RKO (cell line): Measurements from ENCODE around the gene AK1.
"Not testable (repeated sequence)": the region's sequence is repeated elsewhere in the genome, so short reads cannot be mapped to it uniquely, and the experiment has no call there.

Experiments
- DNase-seq: peaks from one replicate; pipeline ENCODE4 v3.0.0-alpha.2; 2016; ENCODE audit warnings: low spot score

The AK1 gene

DNA sequence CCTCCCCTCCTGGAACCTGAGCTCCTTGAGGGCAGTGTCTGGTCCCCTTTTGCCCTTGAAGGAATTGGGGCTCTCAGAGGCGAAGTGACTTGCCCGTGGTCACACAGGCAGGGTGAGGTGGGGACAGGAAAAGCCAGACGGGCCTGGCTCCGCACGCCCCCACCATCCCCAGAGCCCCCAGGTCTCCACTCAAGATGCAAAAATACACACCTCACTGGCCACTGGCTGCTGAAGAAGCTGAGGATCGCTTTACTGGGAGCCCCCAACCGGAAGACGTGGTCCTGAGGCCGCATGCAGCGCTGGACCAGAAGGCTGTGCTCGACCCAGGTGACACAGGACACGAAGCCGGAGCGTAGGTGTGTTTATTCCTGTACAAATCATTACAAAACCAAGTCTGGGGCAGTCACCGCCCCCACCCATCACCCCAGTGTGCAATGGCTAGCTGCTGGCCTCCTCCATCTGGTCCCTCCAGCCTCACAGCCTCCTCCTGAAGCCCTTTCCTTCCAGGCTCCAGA, 7.6 kb upstream of the AK1 start:
- DNase-seq: no peak

DNA sequence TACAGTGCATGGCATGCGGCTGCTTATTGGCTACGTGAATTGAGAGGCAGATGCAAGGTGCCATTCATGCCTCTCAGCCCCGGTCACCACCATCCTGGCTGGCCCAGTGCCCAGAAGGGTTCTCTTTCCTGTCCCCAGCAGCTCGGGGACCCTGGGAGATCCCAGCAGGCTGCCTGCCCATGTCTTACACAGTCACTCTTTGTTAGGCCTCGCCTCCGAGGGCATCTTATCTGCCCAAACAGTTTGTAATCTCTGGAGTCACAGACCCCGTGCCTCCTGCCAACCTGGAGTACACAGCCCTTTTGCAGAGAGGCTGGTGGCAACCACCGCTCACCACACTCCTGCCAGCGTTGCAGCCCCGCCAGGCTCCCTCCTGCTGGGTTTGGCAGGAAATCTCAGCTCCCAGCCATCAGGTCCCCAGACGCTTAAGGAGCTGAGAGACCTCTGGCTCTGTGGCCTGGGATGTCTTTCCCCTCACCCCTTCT, 7.0 kb upstream of the AK1 start:
- DNase-seq: no peak

DNA sequence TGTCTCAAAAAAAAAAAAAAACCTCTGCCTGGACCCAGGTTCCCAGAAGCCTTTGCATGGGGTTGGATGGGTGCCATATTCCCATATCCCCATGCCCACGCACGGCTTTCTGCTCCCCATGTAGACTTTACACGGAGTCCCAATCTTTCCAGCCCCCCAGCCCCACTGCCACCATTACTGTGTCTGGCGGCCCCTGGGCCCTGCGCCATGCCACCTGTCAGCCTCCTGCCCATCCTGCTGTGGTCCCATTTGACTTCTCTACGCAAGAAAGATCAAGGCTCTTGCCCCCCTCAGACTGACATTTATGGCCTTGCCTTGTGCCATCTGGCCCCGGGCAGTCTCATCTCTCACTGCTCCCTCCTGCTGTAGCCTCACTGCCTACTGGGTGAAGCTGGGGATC, 6.5 kb upstream of the AK1 start:
- no peak for DNase-seq

DNA sequence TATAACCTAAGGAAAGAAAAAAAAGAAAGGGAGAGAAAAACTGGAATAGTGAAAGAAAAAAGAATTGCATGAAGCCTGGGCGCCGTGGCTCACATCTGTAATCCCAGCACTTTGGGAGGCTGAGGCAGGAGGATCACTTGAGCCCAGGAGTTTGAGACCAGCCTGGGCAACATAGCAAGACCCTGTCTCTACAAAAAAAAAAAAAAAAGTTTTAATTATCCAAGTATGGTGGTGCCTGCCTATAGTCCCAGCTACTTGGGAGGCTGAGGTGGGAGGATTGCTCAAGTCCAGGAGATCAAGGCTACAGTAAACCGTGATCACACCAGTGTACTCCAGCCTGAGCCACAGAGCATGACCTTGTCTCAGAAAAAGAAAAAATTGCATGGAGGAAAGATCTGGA, 4.2 kb upstream of the AK1 start:
- not testable (repeated sequence) for DNase-seq

DNA sequence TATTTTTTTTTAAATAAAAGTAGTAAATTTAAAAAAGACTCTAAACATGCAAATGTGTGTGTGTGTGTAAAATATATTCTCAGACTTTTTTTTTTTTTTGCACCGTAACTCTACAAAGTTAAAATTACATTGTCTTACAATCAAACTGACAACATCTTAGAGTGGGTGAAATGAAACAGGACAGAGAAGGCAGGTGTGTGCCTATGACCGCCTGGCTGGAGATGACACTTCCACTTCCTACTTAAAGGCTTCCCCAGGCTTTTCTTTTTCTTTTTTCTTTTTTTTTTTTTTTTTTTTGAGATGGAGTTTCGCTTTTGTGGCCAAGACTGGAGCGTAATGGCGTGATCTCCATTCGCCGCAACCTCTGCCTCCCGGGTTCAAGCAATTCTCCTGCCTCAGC, 2.7 kb upstream of the AK1 start:
- DNase-seq: no peak

DNA sequence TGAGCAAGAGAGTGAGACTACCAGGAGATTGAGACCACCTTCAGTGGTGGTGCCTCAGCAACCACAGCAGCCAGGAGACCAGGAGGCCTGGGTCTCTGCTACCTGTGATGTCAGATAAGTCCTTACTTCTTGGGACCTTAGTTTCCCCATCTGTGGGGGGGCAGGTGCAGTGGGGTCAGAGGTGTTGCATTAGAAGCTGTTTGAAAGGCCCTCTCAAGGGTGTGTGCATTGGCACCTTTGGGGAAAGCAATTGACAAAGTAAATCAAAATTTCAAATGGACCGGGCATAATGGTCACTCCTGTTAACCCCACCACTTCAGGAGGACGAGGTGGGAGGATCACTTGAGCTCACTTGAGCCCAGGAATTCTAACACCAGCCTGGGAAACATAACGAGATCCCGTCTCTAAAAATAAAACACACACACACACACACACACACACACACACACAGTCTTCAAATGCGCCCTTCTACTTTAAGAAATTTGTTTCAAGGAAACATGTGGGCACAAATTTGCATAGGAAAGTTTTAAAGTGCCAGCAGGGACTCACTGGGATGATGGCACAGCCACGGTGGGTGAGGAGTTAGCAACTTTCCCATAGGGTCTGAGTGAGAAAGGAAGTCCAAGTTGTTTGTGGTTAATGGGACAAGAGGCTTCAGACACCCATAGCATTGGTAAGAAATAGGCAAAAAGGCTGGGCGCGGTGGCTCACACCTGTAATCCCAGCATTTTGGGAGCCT, 1.3 kb upstream of the AK1 start:
- peak; percentile 63 for DNase-seq

DNA sequence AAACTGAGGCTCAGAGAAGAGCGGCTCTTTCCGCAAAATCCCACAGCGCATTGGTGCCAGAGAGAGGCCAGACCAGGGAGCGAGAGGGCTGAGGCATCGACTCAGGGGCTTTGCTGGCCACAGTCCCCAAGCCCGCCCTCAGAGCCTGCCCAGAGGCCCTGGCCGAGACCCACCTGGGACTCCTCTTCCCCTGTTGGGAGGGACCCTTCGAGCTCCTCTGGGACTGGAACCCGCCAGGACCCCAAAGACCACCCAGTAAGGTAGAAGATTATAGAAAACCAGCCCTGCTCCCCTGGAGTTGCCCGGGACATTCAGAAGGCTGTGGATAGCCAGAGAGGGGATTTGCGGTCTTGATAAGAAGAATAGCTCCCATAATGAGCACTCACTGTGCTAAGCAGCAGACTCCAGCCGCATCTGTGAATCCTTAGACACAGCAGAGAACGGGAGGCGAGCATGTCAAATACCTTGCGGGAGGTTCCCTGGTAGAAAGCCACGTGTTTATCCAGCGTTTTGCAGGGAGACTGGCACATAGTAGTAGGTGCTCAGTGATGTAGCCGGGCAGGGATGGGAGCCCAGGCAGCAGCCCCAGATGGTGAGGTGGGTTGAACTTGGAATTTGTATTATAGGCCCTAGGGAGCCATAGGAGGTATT, 651 bp upstream of the AK1 start:
- DNase-seq: no peak

DNA sequence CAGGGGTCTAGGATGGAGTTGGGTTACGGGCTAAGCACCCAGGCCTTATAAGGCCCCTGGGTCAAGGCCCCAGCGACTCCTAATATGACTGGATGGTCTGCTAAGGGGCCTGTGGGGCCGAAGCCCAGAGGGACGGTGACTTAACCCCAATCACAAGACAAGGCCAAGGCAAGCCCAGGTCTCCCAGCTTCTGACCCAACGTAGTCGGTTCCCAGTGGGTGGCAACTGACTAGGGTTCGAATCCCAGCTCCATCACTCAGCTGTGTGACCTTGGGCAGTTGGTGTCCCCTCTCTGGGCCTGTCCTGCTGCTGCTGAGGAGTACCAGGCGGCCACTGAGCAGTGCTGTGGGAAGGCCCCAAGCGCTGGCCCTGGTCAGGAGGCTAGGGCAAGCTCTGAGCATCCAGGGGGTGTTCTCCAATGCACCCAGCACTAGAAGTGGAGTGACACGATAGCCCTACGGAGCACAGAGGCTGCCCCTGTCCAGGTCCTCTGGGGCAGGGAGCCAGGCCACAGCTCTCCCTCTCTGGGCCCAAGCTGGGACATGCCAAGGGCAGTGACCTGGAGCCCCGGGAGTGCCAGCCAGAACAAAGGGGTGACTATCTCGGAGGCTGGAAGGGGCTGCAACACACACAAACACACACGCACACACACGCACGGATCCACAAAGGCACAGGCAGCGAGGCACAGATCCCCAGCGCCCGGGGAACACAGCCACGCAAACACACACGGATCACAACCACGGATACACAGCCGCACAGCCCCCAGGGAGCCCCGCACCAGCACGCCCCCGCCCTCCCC, 512 bp downstream of the AK1 start:
- DNase-seq: peak; percentile 63

DNA sequence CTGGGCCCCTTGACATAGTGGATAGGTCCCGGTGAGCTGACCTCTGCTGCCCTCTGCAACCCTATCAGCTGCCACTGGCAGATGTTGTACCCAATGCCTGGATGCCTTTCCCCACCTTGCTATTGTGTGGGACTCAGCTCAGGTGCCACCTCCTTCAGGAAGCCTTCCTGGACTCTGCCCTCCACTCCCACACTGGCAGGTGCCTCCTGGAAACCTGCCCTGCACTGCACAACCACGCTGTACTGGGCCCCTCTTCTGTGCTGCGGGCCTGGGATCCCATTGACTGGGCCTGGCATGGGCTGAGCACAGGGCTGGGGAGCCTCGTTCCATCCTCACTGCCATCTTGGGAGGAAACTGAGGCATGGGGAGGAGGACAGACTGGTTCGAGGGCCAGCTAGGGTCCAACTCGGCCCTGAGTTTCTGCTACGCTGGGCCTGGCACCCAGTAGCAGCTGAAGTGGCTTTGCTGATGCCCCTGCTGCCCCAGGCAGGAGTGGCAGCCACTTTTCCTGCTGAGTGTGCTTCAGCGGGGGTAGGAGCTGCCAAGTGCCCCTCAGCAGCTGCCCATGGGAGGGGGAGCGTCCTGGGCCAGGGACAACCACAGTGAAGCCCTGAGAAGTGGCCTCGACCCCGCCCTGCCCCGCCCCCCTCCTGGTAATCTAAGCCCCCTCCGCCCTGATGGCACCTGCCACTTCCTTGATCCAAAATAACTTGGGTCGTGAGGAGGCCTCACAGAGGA, 1.3 kb downstream of the AK1 start:
- DNase-seq: no peak

DNA sequence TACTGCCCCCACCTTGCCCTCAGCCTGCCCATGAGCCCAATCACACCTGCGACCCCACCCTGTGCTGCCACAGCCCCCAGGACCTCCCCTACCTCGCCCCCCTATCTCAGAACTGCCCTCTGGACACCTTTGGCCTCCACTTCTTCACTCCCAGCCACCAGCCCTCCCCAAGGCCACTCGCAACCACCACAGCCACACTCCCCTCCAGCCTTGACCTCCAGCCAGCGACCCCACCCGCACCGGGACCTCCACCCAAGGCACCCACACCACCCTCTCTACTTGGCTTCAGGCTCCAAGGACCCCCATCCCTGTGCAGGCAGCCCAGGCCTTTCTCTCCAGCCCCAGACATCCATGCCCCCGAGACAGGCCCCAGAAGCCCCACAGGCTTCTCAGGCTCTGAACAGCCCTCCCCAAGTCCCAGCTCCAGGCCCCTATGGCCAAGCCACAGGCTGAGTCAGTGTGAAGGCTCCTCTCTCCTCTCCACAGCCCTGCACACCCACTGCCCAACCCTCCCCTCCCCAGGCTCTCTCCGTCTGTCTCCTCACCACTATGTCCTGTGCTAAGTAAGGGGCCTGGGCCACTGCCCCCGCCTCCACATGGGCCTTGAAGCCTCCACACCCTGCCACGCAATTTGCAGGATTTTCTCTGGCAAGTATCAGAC, 2.0 kb downstream of the AK1 start:
- DNase-seq: no peak

DNA sequence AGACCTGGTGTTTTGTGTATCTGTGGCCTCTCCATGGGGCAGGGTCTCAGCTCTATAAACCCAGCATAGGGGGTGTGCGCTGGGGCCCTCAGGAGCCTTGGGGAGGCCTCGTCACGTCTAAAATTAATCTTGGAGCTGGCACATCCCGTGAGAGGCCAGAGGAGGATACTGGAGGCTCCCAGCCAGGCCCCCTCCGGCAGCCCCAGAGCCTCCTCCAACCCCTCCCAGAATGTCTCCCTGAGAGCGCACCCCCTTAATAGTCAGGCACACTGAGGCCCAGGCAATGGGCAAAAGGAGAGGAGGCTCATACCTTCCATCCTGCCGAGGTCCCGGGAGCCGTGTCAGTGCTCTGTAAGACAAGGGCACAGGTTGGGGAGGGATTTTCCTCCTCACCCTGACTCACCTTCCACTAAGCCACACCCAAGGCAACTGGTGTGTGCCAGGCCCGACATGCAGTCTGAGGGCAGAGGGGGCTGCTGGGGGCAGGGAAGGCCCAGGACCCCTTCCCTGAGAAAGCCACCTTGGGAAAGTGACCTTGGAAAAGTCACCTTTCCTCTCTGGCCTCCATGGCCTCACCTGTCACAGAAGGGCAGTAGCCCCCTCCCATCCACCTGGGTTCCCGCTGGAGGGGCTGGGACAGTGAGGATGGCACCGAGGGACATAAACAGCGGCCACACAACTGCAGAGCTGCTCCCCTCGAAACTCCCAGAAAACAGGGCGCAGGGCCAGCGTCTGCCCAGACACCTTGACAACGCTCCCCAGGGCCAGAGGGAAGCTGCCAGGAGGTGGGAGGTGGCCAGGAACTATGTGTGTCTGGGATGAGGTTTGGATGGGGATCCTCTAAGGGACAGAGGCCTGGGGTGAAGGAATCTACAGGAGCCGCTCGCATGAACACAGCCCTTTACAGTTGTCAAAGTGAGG, 2.9 kb downstream of the AK1 start:
- DNase-seq: no peak

DNA sequence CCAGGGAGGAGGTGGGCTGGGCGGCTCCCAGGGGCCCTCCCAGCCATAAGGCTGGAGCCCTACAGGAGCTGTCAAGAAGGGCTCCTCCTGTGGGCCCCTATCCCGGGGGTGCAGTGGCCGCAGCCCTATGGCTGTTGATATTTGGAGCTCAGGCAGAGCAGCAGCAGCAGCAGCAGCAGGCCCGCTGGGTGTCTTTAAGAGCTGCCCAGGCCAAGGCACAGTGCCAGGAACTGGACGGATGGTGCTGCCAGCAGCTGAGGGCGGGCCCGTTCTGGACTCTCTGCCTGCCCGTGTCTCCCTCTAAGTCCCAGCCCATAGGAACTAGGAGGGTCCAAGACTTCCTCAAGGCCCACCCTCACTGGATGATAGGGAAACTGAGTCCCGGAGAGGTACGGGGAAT, 3.6 kb downstream of the AK1 start:
- DNase-seq: no peak

DNA sequence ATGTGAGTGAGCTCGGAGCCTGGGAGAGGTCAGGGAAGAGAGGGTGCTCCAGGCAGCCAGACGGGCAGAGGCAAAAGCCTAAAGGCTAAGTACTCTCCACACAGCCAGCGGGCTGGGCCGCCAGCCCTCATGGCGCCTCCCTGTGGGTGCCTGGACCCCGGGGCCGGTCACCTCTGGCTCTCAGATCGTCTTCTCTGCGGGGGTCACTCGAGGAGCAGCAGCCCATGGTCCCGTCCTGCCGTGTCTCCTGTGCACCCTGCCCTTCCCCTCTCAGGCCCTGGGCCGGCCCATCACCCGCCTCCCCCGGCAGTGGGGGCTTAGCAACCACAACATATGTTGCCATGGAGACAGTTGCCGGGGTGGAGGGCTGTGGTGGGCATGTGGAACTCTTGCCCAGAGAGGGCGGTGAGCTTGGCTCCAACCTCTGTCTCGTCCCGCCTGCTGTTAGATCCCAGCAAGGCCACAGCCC, 4.2 kb downstream of the AK1 start:
- no peak for DNase-seq

DNA sequence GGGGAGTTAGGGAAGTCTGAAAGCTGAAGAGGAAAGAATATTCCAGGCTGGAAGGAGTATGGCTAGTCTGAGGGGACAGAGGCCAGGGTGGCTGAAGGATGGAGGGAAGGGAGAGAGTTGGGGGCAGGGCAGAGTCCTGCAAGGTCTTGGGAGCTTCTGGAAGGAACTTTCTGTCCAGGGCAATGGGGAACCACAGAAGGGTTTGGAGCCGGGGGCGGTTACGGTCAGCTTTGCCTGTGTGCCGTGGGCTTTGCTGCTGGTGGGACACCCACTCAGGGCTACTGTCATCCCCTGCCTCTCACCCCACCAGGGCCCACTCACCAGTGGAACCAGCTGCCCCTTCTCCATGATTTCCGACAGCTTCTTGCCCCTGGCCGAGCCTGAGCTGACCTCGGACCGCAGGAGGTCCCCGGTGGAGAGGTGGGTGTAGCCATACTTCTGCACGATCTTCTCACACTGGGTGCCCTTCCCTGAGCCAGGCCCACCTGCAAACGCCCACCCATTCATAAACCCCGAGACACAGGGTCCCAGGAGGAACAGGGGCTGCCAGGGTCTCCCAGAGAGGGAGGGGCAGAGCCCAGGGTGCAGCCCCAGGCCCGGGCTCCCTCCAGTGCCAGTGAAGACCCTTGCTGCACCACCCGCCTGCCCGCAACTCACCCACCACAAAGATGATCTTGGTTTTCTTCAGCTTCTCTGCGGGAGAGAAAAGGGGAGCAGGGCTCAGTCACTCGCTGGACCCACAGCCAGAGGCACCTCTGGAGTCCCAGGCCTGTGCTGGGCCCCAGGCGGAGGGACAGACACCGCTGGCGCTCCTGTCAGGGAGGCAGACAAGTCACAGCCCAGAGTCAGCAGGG, 4.9 kb downstream of the AK1 start:
- no peak for DNase-seq

DNA sequence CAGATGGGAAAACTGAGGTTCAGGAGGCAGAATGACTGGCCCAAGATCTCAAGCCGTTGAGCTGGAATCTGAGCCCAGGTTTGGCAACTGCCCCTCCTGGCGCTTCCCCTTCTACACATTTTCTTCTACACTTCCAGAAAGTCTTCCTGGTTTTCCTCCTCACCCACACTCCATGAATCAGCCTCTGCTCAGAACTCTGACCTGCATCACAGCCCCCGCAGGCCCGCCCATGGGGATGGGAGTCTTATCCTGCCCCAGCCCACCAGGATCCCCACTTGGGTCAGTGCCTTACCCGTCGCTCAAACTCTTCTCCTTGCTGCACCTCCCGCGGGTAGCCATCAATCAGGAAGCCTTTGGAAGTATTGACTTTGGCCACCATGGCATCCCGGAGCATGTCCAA, 5.9 kb downstream of the AK1 start:
- no peak for DNase-seq

DNA sequence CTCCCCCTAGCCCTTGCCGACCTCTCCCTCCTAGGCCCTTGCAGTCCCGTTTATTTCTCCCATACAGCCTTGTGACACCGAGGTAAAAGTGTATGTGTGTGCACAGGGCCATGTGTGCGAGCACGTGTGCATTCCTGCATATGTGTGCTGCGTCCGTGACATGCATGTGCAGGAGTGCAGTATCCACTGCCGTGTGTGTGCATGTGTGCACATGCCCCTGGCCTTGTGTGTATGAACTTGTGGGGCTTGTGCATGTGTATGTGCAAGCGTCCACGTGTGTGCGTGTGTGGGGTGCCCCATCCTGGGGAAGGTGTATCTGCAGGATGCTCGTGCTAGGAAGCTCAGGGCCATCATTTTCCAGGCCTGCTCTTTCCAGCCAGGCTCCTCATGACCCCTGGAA, 6.6 kb downstream of the AK1 start:
- no peak for DNase-seq

DNA sequence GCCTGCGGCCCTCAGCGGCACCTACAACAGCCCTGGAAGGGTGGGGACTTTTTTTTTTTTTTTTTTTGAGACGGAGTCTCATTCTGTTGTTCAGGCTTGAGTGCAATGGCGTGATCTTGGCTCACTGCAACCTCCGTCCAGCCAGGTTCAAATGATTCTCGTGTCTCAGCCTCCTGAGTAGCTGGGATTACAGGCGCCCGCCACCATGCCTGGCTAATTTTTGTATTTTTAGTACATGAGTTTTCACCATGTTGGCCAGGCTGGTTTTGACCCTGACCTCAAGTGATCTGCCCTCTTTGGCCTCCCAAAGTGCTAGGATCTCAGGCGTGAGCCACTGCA, 7.4 kb downstream of the AK1 start:
- not testable (repeated sequence) for DNase-seq

DNA sequence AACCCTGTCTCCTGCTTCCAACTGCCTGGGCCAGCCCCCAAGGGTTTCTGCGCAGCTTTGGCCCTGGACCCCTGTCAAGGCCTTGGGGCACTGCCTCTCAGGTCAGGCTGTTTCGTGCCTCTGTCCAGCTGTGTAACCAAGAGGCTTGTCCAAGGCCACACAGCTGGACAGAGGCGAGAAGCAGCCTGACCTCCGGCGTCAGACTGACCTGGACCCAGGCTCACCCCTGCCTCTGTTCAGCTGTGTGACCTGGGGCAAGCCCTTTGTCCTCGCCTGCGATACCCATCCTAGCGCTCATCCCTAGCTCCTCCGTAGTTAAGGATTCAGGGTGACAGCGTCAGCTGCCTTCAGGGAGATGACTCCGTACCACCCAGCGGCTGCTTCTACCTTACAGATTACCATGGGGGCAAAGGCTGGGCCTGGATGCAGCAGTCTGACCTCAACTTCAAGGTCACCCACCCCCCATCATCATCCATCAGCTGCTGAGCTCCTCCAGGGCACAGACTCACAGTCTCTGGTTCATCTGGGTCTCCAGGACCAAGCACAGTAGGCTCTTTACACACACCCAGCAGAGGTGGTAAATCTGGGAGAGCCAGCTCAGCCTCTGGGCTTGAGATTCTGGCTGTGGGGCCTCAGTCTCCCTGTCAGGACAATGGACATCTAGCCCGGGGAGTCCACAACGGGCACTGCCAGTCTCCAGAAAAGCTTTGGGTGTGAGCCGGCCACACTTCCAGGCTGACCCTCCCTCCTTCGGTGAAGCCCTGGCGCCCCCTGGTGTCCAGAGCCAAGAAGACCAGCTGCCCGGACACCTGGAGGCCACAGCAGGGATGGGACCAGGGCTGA, 7.9 kb downstream of the AK1 start:
- DNase-seq: peak; percentile 87
